Ascending aorta (tissue), 2 donors: Measurements from ENCODE around the gene LRRC17. TPM values are rescaled to one million over a fixed set of nuclear protein-coding genes. Genes with fewer than 3 reads are reported as not detected.

ENCODE experiments used
- DNase-seq, 2 donors: peaks; one replicate each; pipeline ENCODE4 v3.0.0-alpha.2; 2019; ENCODE audit warnings: low spot score in 2 of 2
- H3K27ac ChIP-seq, 2 donors: fragments of 200-600 bp; sonication (generic); one replicate each; pipeline ENCODE4 v1.5.1; 2016 to 2017; ENCODE audit warnings: mild to moderate bottlenecking in 1 of 2
- H3K27me3 ChIP-seq: fragments of 200-600 bp; sonication (generic); one replicate; pipeline ENCODE4 v1.5.1; 2017
- H3K36me3 ChIP-seq, 2 donors: fragments of 200-600 bp; sonication (generic); one replicate each; pipeline ENCODE4 v1.5.1; 2016
- H3K4me1 ChIP-seq, 2 donors: fragments of 200-600 bp; sonication (generic); one replicate each; pipeline ENCODE4 v1.5.1; 2016 to 2017; ENCODE audit warnings: mild to moderate bottlenecking in 1 of 2
- H3K4me3 ChIP-seq, 2 donors: fragments of 200-600 bp; sonication (generic); one replicate each; pipeline ENCODE4 v1.5.1; 2016 to 2017; ENCODE audit warnings: mild to moderate bottlenecking in 1 of 2
- H3K9me3 ChIP-seq, 2 donors: fragments of 200-600 bp; sonication (generic); one replicate each; pipeline ENCODE4 v1.5.1; 2016
- intact Hi-C: fragments of 100-400 bp; cut with DNase I; formaldehyde crosslinking; loops from one replicate; pipeline ENCODE4 v1.15.1; 2023
- total RNA-seq: library from RNA; depleted of rRNA; stranded (reverse); fragments of >200 nt; gene quantifications from one replicate; pipeline ENCODE4 v1.1.0, GENCODE V29; 2016
- TF ChIP-seq, protein P1 (sequence below), 3 experiments: fragments of 200-600 bp in 2 of 3; fragments of 450-650 bp in 1 of 3; sonication (generic) in 2 of 3; IDR thresholded peaks; one replicate each; pipeline ENCODE4 v1.5.1; 2016 to 2019; ENCODE audit warnings: antibody characterized with exemption in 3 of 3, mild to moderate bottlenecking in 1 of 3, moderate library complexity in 1 of 3

Gene LRRC17
- total RNA-seq, 1 donor from 2014 or later = 10.5 TPM

DNA sequence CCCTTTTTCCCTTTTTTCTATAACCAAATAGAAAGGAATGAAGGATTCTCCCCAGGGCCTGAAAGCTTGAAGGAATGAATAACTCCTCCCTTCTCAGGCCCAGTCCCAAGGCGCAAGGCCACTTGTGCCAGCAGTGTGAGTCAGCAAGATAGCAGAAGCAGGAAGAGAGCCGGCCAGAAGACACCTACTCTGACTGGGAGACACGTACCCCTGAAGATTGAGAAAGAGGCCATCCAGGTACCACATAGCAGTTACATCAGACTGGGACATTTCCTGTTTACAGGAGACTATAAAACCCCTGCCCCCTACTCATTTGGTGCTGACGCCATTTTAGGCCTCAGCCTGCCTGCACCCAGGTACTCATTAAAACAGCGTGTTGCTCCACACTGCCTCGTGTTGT, 65.5 kb downstream of the LRRC17 start:
- H3K4me3 ChIP-seq = no peak overlapping the region

DNA sequence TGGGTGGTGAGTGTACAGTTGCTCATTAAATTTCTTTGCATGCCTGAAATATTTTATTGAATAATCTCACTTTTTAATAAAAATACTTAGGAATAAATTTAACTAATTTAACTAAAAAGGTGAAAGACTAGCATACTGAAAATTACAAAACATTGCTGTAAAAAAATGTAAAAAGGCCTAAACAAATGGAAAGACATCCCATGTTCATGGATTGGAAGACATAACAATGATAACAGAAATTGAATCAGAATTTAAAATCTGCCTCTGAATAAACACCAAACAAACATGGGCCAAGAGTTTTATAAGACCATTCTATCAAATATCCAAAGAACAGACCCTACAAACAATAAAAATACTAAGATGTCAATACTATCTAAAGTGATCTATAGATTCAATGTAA, 66.9 kb downstream of the LRRC17 start:
- peaks cover 0 to 5% of the 10 kb centered on the region in 2 donors for H3K4me1 ChIP-seq

More for the DNA sequence above, 65.5 kb downstream of the LRRC17 start:
- H3K27me3 ChIP-seq = no peaks in the 10 kb centered on the region
- TF ChIP-seq, protein P1, sequence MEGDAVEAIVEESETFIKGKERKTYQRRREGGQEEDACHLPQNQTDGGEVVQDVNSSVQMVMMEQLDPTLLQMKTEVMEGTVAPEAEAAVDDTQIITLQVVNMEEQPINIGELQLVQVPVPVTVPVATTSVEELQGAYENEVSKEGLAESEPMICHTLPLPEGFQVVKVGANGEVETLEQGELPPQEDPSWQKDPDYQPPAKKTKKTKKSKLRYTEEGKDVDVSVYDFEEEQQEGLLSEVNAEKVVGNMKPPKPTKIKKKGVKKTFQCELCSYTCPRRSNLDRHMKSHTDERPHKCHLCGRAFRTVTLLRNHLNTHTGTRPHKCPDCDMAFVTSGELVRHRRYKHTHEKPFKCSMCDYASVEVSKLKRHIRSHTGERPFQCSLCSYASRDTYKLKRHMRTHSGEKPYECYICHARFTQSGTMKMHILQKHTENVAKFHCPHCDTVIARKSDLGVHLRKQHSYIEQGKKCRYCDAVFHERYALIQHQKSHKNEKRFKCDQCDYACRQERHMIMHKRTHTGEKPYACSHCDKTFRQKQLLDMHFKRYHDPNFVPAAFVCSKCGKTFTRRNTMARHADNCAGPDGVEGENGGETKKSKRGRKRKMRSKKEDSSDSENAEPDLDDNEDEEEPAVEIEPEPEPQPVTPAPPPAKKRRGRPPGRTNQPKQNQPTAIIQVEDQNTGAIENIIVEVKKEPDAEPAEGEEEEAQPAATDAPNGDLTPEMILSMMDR (IDR thresholded peaks at IDR 0.05) = no peak
- peaks cover 0 to 10% of the 10 kb centered on the region in 2 donors for H3K9me3 ChIP-seq
- H3K27ac ChIP-seq = peak overlapping the region; percentile 52 to 67
- no peaks in the 10 kb centered on the region for H3K36me3 ChIP-seq
- intact Hi-C loops = no loop called here
- H3K4me1 ChIP-seq = peaks cover 0 to 4% of the 10 kb centered on the region in 2 donors
- peak; percentile 39 to 90 for DNase-seq

DNA sequence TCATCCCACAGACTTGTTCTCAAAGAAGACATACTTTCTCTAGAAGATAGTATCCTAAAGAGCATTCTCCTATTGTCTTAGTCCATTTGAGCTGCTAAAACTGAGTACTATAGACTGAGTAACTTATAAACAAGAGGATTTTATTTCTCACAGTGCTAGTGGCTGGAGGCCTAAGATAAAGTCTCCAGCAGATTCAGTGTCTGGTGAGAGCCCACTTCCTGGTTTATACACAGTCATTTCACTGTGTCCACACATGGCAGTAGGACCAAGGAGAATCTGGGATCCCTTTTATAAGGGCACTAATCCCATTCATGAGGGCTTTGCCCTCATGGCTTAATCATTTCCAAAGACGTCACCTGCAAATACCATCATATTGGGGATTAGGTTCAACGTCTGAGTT, 68.7 kb downstream of the LRRC17 start:
- no peak overlapping the region for H3K4me3 ChIP-seq
- no peak for DNase-seq
- peaks cover 0 to 10% of the 10 kb centered on the region in 2 donors for H3K9me3 ChIP-seq
- no peaks in the 10 kb centered on the region for H3K36me3 ChIP-seq
- intact Hi-C loops = no loop called here
- H3K27ac ChIP-seq = no peak overlapping the region
- H3K27me3 ChIP-seq = no peaks in the 10 kb centered on the region
- H3K4me1 ChIP-seq = peaks cover 5 to 20% of the 10 kb centered on the region in 2 donors
- TF ChIP-seq, protein P1 (IDR thresholded peaks at IDR 0.05) = no peak

More for the DNA sequence above, 66.9 kb downstream of the LRRC17 start:
- no peaks in the 10 kb centered on the region for H3K36me3 ChIP-seq
- no peaks in the 10 kb centered on the region for H3K27me3 ChIP-seq
- DNase-seq = no peak
- intact Hi-C loops = no loop called here
- H3K9me3 ChIP-seq = peaks cover 0 to 10% of the 10 kb centered on the region in 2 donors
- H3K4me3 ChIP-seq = no peak overlapping the region
- TF ChIP-seq, protein P1 (IDR thresholded peaks at IDR 0.05) = no peak
- H3K27ac ChIP-seq = no peak overlapping the region

DNA sequence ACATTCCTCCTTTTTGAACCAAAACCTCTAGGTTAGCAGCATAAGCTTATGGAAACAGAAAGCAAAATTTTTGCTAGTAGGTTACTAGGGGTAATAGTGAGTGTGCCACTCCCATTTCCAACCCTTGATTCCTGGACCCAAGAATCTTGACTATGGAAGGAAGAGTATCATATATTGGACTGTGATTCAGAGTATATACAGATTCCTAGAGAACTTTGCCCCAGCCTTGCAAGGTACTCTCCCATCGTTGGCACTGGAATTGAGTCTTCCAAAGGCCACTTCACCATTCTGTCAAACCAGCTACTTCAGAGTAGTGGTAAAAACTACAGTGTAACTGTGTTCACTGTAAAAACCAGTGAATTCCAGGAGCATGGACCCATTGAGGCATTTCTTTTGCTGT, 69.4 kb downstream of the LRRC17 start:
- intact Hi-C loops = no loop called here
- no peak for DNase-seq

DNA sequence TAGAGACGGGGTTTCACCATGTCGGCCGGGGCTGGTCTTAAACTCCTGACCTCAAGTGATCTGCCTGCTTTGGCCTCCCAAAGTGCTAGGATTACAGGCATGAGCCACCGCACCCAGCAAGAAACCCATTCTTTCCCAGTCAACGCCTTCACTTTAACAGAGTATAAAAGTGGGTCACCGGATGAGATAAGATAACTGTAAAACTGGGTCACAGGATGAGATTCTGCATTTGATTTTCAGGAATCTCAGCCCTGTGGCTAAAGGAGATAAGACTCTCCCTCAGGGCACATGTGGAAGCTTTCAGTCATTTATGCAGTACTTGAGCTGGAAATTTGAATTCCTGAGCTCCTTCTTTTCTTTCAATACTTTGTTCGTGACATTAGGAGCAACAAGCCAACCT, 70.8 kb downstream of the LRRC17 start:
- no peaks in the 10 kb centered on the region for H3K27me3 ChIP-seq
- no peaks in the 10 kb centered on the region for H3K36me3 ChIP-seq
- no peak for DNase-seq
- peaks cover 5 to 15% of the 10 kb centered on the region in 2 donors for H3K4me1 ChIP-seq
- intact Hi-C loops = no loop called here
- peak overlapping the region in 1 of 2 donors; percentile 41 for H3K27ac ChIP-seq
- no peak overlapping the region for H3K4me3 ChIP-seq
- peaks cover 0 to 10% of the 10 kb centered on the region in 2 donors for H3K9me3 ChIP-seq
- TF ChIP-seq, protein P1 (IDR thresholded peaks at IDR 0.05) = no peak

More for the DNA sequence above, 69.4 kb downstream of the LRRC17 start:
- Histone ChIP-seq H3K4me3 (no peak overlapping the region), H3K4me1 (peaks cover 5 to 20% of the 10 kb centered on the region in 2 donors), H3K36me3 (no peaks in the 10 kb centered on the region), H3K27me3 (no peaks in the 10 kb centered on the region), H3K9me3 (peaks cover 0 to 10% of the 10 kb centered on the region in 2 donors), H3K27ac (no peak overlapping the region)
- TF ChIP-seq, protein P1 (IDR thresholded peaks at IDR 0.05) = no peak
